Measurements from ENCODE around the gene ADCY2. TPM values are rescaled to one million over a fixed set of nuclear protein-coding genes. Genes with fewer than 3 reads are reported as not detected.

The ADCY2 gene
- total RNA-seq, 1 experiment from 2014 or later = not detected

DNA sequence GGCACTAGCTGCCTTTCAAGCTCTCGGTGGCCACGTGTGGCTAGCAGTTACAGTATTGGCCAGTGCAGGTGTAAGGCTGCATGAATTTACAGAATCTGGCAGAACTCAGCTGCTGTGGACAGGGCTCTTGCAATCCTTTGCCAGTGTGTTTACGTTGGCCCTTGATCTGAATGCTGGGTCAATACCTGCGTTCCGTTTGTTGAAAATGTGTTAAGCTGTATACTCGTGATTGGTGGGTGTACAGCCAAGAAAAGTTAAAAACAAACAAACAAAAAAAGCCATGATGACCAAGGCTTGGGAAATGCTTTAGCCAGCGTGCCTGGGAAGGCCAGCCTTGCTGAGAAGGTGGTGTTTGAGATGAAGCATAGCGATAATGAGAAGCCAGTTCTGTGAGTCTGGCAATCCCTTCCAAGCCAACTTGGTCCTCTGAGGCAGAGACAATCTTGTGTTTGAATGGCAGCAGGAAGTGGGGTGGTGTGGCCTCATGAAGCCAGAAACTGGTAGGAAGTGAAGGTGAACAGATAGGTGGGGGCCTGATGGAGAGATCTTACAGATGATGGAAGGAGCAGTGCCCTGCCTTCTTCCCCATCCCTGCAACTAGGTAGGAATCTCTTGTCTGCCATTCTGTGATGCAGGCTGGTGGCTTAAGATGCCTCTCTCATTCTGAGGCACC is 455.8 kb downstream of the ADCY2 start:
- TF ChIP-seq, protein P1, sequence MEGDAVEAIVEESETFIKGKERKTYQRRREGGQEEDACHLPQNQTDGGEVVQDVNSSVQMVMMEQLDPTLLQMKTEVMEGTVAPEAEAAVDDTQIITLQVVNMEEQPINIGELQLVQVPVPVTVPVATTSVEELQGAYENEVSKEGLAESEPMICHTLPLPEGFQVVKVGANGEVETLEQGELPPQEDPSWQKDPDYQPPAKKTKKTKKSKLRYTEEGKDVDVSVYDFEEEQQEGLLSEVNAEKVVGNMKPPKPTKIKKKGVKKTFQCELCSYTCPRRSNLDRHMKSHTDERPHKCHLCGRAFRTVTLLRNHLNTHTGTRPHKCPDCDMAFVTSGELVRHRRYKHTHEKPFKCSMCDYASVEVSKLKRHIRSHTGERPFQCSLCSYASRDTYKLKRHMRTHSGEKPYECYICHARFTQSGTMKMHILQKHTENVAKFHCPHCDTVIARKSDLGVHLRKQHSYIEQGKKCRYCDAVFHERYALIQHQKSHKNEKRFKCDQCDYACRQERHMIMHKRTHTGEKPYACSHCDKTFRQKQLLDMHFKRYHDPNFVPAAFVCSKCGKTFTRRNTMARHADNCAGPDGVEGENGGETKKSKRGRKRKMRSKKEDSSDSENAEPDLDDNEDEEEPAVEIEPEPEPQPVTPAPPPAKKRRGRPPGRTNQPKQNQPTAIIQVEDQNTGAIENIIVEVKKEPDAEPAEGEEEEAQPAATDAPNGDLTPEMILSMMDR (IDR thresholded peaks at IDR 0.05; ENCODE audit: unreplicated experiment) = no peak
- Mint-ChIP-seq H3K36me3 (ENCODE audit: insufficient read depth, unreplicated experiment) (no peaks in the 10 kb centered on the region), H3K9me3 (ENCODE audit: unreplicated experiment) (no peaks in the 10 kb centered on the region), H3K27ac (ENCODE audit: low read depth, unreplicated experiment) (no peak overlapping the region), H3K27me3 (ENCODE audit: insufficient read depth, unreplicated experiment) (peaks cover 14% of the 10 kb centered on the region), H3K4me3 (ENCODE audit: unreplicated experiment) (no peak overlapping the region), H3K4me1 (ENCODE audit: insufficient read depth, unreplicated experiment) (no peaks in the 10 kb centered on the region)
- no peak for DNase-seq (ENCODE audit: unreplicated experiment)
- BruUV-seq (replicated peaks) = no TSS peak
- ChIA-PET POLR2A (no interaction called here), CTCF (interaction anchor here (0.5 kb wide), 1 partner anchor 976 kb away, joined by 3 read pairs; no protein-coding TSS in a partner anchor)
- intact Hi-C loops (cut with micrococcal nuclease) = no loop called here

DNA sequence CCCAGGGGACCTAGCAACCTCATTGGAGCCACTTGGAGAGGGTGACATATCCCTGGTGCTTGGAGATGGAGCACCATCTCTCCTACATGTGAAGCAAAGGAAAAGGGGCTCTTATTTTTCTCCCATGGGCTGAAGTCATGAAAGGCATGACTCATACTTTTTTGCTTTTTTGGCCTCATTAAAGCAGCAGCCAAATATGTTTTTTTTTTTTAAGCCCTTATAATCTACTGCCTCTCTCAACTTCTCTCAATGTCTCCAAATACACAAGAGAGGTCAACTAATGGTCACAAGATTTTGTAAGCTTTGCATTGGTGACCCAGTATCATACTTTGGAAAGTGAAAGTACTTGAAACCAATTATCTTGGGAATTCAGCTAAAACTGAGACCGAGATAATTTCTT is 456.6 kb downstream of the ADCY2 start:
- Mint-ChIP-seq H3K4me1 (ENCODE audit: insufficient read depth, unreplicated experiment) (no peaks in the 10 kb centered on the region), H3K4me3 (ENCODE audit: unreplicated experiment) (no peak overlapping the region), H3K9me3 (ENCODE audit: unreplicated experiment) (no peaks in the 10 kb centered on the region), H3K36me3 (ENCODE audit: insufficient read depth, unreplicated experiment) (no peaks in the 10 kb centered on the region), H3K27ac (ENCODE audit: low read depth, unreplicated experiment) (no peak overlapping the region), H3K27me3 (ENCODE audit: insufficient read depth, unreplicated experiment) (peaks cover 14% of the 10 kb centered on the region)
- CTCF ChIA-PET = interaction anchor here (0.9 kb wide), 1 partner anchor 100 kb away, joined by 3 read pairs; no protein-coding TSS in a partner anchor
- DNase-seq (ENCODE audit: unreplicated experiment) = no peak
- POLR2A ChIA-PET = no interaction called here
- no TSS peak for BruUV-seq (replicated peaks)
- TF ChIP-seq, protein P1 (IDR thresholded peaks at IDR 0.05; ENCODE audit: unreplicated experiment) = no peak
- intact Hi-C loops (cut with micrococcal nuclease) = no loop called here

DNA sequence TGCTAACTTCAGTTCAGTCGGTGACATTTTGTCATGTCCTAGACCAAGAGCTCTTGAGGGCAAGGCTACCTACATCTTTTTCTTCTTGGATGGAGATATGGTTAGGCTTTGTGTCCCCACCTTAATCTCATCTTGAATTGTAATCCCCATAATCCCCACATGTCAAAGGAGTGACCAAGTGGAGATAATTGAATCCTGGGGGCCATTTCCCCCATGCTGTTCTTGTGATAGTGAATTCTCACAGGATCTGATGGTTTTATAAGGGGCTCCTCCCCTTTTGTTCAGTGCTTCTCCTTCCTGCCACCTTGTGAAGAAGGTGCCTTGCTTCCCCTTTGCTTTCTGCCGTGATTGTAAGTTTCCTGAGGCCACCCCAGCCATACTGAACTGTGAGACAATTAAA is 457.1 kb downstream of the ADCY2 start:
- TF ChIP-seq, protein P1 (IDR thresholded peaks at IDR 0.05; ENCODE audit: unreplicated experiment) = no peak
- H3K27ac Mint-ChIP-seq (ENCODE audit: low read depth, unreplicated experiment) = no peak overlapping the region
- CTCF ChIA-PET = interaction anchor here (0.9 kb wide), 1 partner anchor 100 kb away, joined by 3 read pairs; no protein-coding TSS in a partner anchor
- H3K27me3 Mint-ChIP-seq (ENCODE audit: insufficient read depth, unreplicated experiment) = peaks cover 14% of the 10 kb centered on the region
- H3K36me3 Mint-ChIP-seq (ENCODE audit: insufficient read depth, unreplicated experiment) = no peaks in the 10 kb centered on the region
- intact Hi-C loops (cut with micrococcal nuclease) = no loop called here
- POLR2A ChIA-PET = no interaction called here
- DNase-seq (ENCODE audit: unreplicated experiment) = no peak
- H3K4me3 Mint-ChIP-seq (ENCODE audit: unreplicated experiment) = no peak overlapping the region
- H3K4me1 Mint-ChIP-seq (ENCODE audit: insufficient read depth, unreplicated experiment) = no peaks in the 10 kb centered on the region
- H3K9me3 Mint-ChIP-seq (ENCODE audit: unreplicated experiment) = no peaks in the 10 kb centered on the region
- no TSS peak for BruUV-seq (replicated peaks)

DNA sequence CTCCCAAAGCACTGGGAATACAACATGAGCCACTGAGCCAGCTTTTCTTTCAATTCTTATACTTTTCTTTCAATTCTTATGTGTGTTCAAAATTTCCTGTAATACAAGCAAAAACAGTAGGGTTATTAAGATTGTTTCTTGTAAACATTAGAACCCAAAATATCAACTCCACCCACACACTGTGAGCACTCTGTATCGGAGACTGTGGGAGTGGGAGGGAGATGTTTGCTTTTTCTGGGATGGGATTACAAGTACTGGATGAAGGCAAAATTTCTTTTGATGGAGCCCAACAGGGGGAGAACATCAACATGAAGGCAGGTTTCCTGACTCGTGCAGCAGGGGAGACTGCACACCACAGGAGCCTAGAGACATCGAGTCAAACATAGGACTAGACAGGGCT is 459.7 kb downstream of the ADCY2 start:
- no TSS peak for BruUV-seq (replicated peaks)
- Mint-ChIP-seq H3K27me3 (ENCODE audit: insufficient read depth, unreplicated experiment) (no peaks in the 10 kb centered on the region), H3K4me1 (ENCODE audit: insufficient read depth, unreplicated experiment) (no peaks in the 10 kb centered on the region), H3K27ac (ENCODE audit: low read depth, unreplicated experiment) (no peak overlapping the region), H3K9me3 (ENCODE audit: unreplicated experiment) (no peaks in the 10 kb centered on the region), H3K4me3 (ENCODE audit: unreplicated experiment) (no peak overlapping the region), H3K36me3 (ENCODE audit: insufficient read depth, unreplicated experiment) (peaks cover 21% of the 10 kb centered on the region)
- TF ChIP-seq, protein P1 (IDR thresholded peaks at IDR 0.05; ENCODE audit: unreplicated experiment) = no peak
- ChIA-PET POLR2A (interaction anchor here (1.6 kb wide), 1 partner anchor 13 kb away, joined by 4 read pairs; the partner anchor contains the start of genes FASTKD3 and MTRR), CTCF (interaction anchor here (0.7 to 1.8 kb wide), 4 partner anchors 10 to 594 kb away, joined by 3 to 6 read pairs (median 4); no protein-coding TSS in a partner anchor)
- intact Hi-C loops (cut with micrococcal nuclease) = loop anchor here (5.0 kb wide), 1 partner anchor 98 kb away; no protein-coding TSS in a partner anchor
- DNase-seq (ENCODE audit: unreplicated experiment) = no peak

Measured in MCF 10A (cell line).